Skin epidermis (tissue), 12 donors: ENCODE results near the gene NOS1.

Experiments used
- H3K27ac ChIP-seq, 21 experiments: fragments of 200-600 bp; sonication (generic) in 11 of 21; one replicate each; pipeline ENCODE4 v1.5.0; 2020; ENCODE audit warnings: mild to moderate bottlenecking in 3 of 21, inconsistent platforms in 2 of 21, moderate library complexity in 2 of 21
- H3K4me3 ChIP-seq, 7 experiments: fragments of 200-600 bp; sonication (generic) in 2 of 7; one replicate each; pipeline ENCODE4 v1.5.0; 2020; ENCODE audit warnings: inconsistent platforms in 2 of 7, mild to moderate bottlenecking in 2 of 7, moderate library complexity in 1 of 7

Gene NOS1

DNA sequence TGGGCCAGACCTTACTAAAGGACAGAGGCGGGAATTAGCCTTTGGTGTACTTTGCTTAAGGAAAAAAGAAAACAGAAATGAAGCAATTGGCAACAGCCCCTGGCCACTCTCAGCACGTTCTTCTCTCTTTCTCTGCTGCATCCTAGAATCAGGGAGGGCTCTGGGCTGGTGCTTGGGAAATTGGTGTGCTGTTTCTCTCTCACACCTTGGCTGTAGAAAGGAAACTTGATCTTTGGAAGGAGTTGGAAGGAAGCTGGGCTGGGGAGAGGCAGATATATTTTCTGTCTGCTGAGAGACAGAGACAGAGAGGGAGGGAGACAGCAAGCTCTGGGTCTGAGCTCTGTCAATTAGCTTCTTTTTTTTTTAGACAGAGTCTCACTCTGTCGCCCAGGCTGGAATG lies 27.4 kb downstream of the NOS1 start:
- H3K4me3 ChIP-seq = no peak overlapping the region
- no peak overlapping the region for H3K27ac ChIP-seq

DNA sequence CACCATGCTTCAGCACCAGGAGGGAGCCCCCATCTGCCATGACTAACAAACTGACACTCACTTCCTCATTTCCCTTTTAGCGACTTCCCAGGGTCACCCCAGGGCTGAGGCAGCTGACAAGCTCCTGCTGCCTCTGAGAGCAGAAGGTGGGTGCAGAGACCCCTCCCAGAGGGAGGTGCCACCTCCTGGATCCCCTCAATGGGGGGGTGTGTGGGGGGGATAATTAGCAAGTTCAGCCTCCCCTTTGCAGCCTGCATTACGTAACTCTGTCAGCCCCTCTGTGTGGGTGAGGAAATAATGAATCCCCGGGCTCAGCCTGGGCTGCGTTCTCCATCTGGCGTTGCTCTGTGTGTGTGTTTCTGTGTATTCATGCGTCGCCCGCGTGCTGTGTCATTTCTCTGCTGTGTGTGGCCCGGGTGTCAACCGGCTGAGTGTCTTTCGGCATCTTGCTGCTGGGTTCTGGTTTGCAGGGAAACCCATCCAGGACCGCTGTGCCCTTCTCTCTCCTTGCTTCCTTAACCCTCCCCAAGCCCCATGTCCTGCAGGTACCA lies 28.0 kb downstream of the NOS1 start:
- Histone ChIP-seq H3K4me3 (no peak overlapping the region), H3K27ac (no peak overlapping the region)

DNA sequence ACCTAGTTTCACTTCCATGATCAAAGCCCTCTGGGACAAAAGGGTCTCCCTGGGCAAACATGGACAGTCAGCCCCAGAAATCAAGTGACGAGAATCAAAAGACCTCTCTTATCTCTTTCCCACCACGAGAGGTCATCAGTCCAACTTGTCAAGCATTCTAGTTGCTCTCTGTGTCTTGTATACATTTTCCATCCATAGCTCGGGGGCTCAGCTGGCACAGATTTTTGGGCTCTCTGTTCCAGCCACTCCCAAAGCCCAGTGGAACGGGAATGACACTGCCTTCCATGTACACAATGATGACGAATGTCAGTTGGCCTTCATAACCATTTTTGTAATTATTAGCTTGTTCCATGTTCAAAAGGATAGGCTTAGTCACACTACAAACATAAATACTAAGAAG lies 29.7 kb downstream of the NOS1 start:
- H3K4me3 ChIP-seq = no peak overlapping the region
- no peak overlapping the region for H3K27ac ChIP-seq

DNA sequence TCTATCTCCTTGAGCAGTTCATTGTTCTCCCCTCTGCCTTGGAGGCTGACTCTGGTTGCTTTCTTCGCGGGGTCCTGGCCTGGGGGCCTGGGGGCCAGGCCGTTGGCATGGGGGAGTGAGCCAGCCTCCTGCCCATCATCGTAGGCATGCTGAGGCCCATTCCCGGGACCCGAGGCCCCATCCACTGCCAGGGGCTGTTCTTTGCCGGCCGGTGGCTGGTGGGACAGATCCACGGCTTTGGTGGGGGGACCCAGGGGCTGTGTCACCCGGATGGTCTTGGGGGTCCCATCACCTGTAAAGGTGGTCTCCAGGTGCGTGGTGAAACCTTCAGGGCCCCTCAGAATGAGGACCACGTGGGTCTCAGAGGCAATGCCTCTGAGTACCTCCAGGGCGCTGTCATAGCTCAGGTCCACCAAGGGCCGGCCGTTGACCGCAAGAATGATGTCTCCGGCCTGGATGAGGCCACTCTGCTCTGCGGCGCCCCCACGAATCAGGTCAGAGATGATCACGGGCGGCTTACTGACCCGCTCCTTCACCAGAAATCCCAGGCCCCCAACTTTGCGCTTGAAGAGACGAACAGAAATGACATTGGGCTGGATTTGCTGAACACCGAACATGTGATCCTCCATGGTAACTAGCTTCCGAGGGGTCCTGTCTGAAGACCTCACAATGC lies 30.8 kb downstream of the NOS1 start:
- no peak overlapping the region for H3K27ac ChIP-seq
- H3K4me3 ChIP-seq = no peak overlapping the region

DNA sequence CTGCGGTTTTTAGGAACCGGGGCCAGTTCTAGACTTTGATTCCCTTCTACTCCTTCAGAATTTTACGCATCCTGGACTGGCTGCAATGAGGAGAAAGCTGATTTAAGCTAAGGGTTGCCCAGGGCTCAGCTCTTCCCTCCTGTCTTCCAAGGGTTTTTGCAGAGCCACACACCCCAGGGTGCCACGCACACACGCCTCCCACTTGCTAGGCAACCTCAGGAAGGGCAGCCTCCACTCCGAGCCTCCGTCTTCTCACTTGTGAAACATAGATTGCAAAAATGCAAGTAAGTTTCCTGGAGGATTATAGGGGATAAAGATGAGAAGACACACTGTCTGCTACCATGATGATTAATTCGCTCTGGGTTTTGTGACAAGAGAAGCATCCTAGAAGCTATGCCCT lies 31.7 kb downstream of the NOS1 start:
- Histone ChIP-seq H3K27ac (no peak overlapping the region), H3K4me3 (no peak overlapping the region)

DNA sequence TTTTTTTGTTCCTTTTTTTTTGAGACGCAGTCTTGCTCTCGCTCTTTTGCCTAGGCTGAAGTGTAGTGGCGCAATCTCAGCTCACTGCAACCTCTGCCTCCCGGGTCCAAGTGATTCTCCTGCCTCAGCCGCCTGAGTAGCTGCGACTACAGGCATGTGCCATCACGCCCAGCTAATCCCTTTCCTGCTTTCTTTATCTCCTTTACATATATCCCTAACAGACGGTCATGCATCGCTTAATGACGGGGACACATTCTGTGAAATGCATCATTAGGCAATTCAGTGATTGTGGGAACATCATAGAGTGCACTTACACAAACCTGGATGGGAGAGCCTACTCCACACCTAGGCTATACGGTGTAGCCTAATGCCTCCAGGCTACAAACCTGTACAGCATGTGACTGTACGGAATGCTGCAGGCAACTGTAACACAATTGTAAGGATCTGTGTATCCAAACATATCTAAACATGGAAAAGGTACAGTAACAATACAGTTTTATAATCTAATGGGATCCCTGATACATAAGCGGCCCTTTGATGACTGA lies 32.8 kb downstream of the NOS1 start:
- Histone ChIP-seq H3K27ac (no peak overlapping the region), H3K4me3 (no peak overlapping the region)

DNA sequence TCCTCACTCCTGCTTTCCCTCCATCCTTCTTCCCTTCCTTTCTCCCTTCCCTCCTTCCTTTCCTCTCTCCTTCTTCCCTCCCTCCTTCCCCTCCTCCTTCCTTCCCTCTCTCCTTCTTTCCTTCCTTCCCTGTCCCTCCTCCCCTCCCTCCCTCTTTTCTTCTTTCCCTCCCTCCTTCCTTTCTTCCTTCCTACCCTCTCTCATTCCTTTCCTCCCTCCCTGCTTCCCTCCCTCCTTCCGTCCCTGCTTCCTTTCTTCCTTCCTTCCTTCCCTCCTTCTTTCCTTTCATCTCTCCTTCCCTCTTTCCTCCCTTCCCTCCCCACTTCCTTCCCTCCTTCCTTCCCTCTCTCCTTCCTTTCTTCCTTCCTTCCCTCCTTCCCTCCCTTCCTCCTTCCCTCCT lies 39.0 kb downstream of the NOS1 start:
- H3K4me3 ChIP-seq = no peak overlapping the region
- no peak overlapping the region for H3K27ac ChIP-seq

DNA sequence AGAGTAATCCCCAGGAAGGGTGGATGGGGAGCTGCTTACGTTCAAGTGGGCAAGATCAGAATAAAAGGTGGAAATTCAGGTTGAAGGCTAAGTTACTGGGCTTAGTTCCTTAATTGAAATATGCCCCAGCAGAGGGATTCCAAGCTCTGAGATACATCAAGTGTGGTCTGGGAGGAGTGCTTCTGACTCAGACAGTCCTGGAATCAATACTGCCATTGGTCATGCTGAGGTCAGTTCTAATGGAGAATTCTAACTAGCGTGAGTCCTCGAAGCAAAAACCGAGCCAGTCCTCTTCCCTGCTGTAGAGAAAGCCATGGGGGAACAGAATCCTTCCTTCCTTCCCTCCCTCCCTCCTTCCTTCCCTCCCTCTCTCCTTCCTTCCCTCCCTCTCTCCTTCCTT lies 39.9 kb downstream of the NOS1 start:
- Histone ChIP-seq H3K27ac (no peak overlapping the region), H3K4me3 (no peak overlapping the region)

DNA sequence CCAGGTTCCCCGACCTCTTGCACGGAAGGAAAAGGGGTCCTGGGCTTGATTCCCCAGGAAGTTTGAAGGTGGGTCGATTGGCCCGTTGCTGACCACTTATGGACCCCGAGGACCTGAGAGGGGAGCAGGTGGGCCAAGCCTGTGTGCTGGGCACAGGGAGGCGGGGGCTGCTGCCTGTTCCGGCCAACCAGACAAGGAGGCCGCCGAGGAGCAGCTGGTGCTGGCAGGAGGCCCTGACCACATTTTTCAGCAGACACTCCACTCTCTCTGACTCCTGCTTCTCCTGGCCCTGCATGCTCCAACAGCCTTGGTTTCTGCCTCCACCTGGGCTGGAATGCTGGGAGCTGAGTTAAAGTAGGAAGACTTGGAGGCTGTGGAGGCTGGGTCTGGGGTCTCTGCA lies 42.8 kb downstream of the NOS1 start:
- Histone ChIP-seq H3K4me3 (no peak overlapping the region), H3K27ac (no peak overlapping the region)

DNA sequence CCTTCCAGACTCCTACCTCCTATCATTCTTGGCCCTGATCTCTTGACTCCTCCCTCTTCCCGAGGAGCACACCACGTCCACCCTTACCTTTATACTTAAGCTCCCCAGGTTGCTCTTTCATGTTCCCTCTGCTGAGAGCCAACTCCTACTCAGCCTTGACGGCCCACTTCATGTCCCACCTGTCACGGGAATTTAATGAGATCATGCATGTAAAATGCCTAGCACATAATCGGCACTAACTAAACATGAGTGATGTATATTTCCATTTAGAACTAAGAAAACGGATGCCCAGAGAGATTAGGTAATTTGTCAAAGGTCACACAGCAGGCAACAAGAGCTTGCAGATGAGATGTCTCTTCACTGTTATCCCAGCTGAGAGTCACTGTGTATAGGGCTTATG lies 45.1 kb downstream of the NOS1 start:
- no peak overlapping the region for H3K27ac ChIP-seq
- no peak overlapping the region for H3K4me3 ChIP-seq

DNA sequence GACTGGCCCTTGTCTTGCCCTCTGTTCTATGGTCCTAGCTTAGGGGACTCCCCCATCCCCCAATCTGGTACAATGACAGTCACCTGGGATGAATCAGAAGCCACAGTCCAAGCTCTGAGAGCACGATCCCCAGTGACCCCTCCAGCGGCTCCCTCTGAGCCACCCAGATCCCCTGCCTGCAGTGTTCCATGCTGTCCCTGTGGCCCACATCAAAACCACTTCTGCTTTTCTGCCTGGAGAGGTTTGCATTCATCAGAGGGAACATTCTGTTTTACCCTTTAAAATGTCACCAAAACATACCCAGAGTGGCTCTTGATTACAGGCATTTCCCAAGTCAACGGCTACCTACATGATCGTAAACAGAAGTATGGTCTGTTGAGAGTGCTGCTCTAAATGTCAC lies 47.5 kb downstream of the NOS1 start:
- no peak overlapping the region for H3K27ac ChIP-seq
- no peak overlapping the region for H3K4me3 ChIP-seq

DNA sequence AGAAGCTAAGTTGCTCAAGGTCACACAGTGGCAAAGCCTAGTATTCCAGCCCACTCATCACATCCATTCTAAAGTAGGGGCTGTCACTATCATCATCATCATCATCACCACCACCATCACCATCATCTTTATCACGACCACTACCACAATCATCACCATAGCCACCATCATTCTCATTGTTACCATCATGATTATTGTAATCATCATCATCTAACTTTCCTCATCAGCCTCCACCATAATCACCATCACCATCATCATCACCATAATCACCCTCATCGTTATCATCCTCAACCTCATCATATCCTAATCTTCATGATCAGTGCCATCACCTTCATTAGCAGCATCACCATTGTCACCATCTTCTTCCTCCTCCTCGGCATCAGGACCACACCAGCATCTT lies 48.7 kb downstream of the NOS1 start:
- Histone ChIP-seq H3K27ac (no peak overlapping the region), H3K4me3 (no peak overlapping the region)

DNA sequence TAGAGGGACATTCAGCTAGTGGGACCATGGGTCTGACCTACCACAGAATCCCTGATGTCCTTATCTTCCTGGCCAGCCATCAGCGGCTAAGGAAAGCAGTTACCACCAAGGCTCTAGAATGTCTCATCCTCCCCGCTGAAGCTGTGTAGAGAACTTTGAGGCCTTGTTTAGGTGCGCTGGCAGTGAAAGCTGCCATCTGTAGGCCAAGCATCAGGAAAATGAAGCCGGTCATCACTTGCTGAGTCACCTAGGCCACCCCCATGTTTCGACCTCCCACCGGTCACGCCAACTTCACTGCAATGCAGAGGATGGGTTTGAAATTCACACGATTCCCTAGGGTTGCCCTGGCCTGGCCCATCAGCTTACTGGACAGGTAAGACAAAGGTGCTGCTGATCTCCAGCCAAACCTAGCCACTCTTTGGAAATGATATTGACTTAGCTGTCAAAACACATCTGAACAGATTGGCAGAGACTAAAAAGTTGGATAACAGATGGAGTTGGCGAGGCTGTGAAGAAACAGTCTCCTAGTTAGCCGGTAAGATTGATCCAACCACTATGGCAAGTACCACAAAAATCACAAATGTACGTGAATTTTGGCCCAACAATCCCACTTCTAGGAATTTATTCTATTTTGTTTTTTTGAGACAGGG lies 52.0 kb downstream of the NOS1 start:
- no peak overlapping the region for H3K27ac ChIP-seq
- H3K4me3 ChIP-seq = no peak overlapping the region

DNA sequence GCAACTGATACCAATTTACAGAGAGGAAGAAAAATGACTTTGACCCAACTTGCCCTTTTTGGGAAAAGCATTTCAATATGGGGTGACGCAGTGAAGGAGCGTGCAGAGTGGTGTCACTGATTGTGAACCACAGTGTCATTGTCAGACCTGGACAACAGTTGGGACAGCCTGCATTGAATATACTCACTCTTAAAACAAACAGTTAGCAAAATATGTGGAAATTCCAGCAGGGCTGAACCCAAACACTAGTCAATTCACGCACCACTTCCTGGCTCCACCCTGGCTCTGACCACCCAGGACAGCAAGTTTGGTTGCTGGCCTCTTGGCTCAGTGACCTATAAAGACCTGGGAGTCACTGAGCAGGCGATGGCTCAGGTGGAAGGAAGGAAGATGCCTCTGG lies 61.3 kb downstream of the NOS1 start:
- Histone ChIP-seq H3K4me3 (no peak overlapping the region), H3K27ac (no peak overlapping the region)

DNA sequence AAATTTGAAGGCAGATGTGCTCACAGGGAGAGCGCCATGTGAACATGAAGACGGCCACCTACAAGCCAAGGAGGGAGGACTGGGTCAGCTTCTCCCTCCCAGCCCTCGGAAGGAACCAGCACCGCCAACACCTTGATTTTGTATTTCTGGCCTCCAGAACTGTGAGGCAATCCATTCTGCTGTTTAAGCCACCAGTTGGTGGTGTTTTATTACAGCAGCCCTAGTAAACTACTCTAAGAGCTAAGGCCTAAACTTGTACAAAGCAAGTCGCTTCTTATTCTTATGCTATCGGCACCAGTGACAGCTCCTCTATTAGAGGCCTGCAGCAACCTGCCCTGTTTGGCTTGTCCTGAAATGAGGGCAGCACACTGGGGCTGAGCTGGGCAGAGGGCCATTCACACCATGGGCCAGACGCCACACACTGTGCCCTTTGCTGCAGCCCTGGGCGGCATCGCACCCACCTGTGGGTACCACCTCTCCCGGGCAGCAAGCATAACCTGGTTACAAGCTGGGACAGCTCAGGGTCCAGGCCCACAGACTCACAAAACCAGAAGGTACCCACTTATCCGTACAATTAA lies 62.7 kb downstream of the NOS1 start:
- H3K27ac ChIP-seq = peak overlapping the region in 1 of 21 experiments; percentile 38
- H3K4me3 ChIP-seq = no peak overlapping the region

DNA sequence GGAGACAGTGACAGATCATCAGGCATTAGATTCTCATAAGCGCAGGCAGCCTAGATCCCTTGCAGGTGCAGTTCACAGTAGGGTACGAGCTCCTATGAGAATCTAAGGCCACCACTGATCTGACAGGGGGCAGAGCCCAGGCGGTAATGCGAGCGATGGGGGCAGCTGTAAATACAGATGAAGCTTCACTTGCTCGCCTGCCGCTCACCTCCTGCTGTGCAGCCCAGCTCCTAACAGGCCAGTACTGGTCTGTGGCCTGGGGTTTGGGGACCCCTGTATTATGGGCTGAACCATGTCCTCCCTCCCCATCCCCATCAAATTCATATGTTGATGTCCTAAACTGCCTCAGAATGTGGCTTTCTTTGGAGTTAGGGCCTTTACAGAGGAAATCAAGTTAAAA lies 63.2 kb downstream of the NOS1 start:
- Histone ChIP-seq H3K27ac (peak overlapping the region in 1 of 21 experiments; percentile 38), H3K4me3 (no peak overlapping the region)

DNA sequence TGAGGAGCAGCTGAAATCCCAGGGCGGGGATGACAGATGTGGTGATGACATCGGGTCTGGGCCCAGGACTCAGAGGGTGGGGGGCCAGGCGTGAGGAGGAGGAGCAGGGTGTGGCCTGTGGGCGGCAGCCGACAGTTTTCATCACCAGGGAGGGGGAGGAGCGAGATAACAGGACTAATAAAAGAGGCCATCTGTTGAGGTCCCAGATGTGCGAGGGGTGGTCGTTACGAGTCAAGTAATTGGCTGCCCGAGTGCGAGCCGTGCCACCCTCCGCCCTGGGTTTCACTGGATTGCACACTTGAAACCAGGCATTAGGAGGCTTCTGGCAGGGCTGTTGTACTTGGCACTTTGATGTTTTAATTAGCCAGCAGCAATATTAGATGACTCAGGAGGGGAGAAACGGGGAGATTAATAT lies 67.2 kb downstream of the NOS1 start:
- Histone ChIP-seq H3K4me3 (no peak overlapping the region), H3K27ac (no peak overlapping the region)

DNA sequence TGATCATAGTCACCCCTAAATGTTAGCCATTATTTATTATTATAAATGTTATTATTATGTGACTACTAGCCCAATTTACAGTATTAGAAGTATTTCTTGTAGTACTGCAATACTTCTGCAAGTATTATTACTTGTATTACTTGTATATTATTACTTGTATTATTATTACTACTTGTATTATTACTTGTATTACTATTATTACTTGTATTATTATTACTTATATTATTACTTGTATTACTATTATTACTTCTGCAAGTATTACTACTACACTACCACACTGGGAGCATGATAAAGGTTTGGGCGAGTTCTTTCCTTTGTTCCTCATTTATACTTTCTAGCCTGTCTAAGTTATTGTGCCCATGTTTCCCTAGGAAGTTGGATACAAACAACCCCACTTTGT lies 67.9 kb downstream of the NOS1 start:
- Histone ChIP-seq H3K4me3 (no peak overlapping the region), H3K27ac (no peak overlapping the region)

DNA sequence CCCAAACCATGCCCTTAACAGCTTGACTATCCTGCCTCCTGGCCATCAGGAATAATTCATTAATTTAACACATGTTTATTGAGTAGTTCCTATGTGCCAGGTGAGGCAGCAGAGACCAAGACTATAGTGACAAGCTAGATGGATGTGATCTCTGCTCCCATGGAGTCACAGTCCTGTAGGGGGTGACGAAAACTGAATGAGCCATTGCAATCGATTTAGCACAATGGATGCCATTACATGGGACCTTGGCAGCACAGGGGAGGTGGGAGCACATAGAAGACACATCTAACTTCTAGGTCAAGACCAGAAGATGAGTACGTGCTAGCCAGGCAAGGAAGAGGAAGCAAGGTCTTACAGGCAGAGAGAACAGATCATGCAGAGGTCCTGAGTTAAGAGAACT lies 68.7 kb downstream of the NOS1 start:
- Histone ChIP-seq H3K4me3 (no peak overlapping the region), H3K27ac (no peak overlapping the region)

DNA sequence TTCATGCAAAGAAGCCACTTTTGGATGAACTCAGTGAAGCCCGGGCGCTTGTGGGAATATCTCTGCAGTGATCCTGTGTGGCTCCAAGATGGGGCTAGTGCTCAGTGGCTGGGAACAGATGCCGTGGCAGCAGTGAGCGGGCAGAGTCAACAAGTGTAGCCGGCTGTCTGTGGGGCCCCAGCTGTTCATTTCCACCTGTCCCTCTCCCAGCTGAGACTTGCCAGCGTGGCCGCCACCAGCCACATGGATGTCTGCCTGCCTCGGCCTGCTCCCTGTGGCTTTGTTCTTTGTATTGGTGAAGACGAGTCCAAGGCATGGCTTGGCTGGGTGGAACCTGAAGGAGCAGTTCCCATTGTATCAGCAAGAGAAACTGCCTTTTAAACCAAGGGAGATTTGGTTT lies 77.3 kb downstream of the NOS1 start:
- Histone ChIP-seq H3K4me3 (no peak overlapping the region), H3K27ac (no peak overlapping the region)

DNA sequence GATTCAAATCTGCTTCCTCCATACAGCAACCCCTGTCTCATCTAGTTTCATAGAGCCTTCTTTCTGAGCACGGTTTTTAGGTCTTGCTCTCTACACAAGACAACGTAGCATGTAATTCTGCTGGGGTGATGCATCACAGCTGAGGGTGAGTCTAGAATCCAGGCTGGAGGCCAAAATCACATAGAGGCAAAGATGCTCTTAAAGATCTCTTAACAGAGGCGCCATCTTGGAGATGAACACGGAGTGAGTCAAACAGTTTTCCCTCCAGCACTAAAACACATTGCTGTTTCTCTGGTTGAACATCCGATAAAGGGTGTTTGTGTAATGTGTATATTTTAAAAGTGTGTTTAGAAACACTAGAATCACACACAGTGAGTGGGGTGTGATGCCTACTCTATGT lies 78.9 kb downstream of the NOS1 start:
- no peak overlapping the region for H3K27ac ChIP-seq
- no peak overlapping the region for H3K4me3 ChIP-seq
